Fibroblast of the aortic adventitia (primary cell): ENCODE data around the gene MAGI3. TPM values are rescaled to one million over a fixed set of nuclear protein-coding genes. Genes with fewer than 3 reads are reported as not detected.

ENCODE experiments used
- DNase-seq: peaks from one replicate; pipeline ENCODE4 v3.0.0-alpha.2; 2010; ENCODE audit warnings: low read depth
- H3K4me3 ChIP-seq: 2 replicates; pipeline ENCODE4 v1.5.1; 2011; ENCODE audit warnings: low read depth, mild to moderate bottlenecking, control low read depth, low read length, moderate library complexity
- CTCF ChIP-seq: IDR thresholded peaks from 2 replicates; pipeline ENCODE4 v1.5.1; 2011; ENCODE audit warnings: mild to moderate bottlenecking, low read length, control low read depth, inconsistent platforms; ENCODE audit not compliant: insufficient read depth
- total RNA-seq: library from RNA; depleted of rRNA; stranded (reverse); fragments of >200 nt; gene quantifications from 2 replicates; pipeline ENCODE4 v1.2.3, GENCODE V29; 2012; ENCODE audit warnings: low replicate concordance

The MAGI3 gene
- total RNA-seq, 1 donor: 16.1 TPM

DNA sequence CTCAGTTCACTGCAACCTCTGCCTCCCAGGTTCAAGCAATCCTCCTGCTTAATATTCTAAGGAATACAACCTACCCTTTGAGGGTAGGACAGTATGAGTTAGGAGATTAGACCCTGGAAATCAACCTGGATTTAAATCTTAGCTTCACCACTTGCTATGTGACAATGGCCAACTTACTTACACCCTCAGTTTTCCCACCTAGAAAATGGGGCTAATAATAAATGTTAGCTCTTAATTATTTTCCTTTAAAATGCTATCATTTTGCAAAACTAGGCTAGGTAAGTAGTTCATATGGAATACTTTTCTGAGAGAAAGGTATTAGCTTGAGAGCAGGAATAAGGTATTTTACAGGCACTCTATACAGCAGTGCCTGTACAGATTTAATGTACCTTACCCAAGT lies 258.2 kb downstream of the MAGI3 start:
- TF ChIP-seq CTCF: no peak
- no peak for DNase-seq
- no peak overlapping the region for H3K4me3 ChIP-seq

- TF ChIP-seq CTCF: no peak
- no peak overlapping the region for H3K4me3 ChIP-seq
- no peak for DNase-seq
Observed at GRCh38 chr1:113652771-113653170, 262.5 kb downstream of the MAGI3 start.

- no peak for DNase-seq
- H3K4me3 ChIP-seq: no peak overlapping the region
- TF ChIP-seq CTCF: no peak
Observed at GRCh38 chr1:113653741-113654140, 263.4 kb downstream of the MAGI3 start.

- DNase-seq: no peak
- no peak overlapping the region for H3K4me3 ChIP-seq
- no peak for TF ChIP-seq CTCF
Observed at GRCh38 chr1:113654883-113655282, 264.6 kb downstream of the MAGI3 start.

- no peak for DNase-seq
- H3K4me3 ChIP-seq: no peak overlapping the region
- TF ChIP-seq CTCF: no peak
Observed at GRCh38 chr1:113657126-113657525, 266.8 kb downstream of the MAGI3 start.

GRCh38 chr1:113657556-113658063 lies 267.3 kb downstream of the MAGI3 start:
- H3K4me3 ChIP-seq: no peak overlapping the region
- no peak for DNase-seq
- TF ChIP-seq CTCF: no peak

DNA sequence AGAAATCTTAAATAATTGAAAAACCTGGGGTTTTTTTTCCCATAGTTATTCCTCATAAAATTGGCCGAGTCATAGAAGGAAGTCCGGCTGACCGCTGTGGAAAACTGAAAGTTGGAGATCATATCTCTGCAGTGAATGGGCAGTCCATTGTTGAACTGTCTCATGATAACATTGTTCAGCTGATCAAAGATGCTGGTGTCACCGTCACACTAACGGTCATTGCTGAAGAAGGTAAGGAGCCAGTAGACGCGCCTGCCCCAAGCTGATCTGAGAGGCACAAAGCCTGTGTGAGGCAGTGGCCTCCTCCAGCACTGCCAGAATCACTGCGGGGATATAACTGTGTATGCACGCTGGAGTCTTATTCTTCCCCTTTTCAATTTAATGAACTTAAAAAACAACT lies 268.7 kb downstream of the MAGI3 start:
- no peak for TF ChIP-seq CTCF
- no peak overlapping the region for H3K4me3 ChIP-seq
- no peak for DNase-seq
